Ishikawa (cell line): ENCODE measurements around the gene S100A8.

ENCODE experiments used
- CEBPB ChIP-seq: IDR thresholded peaks from 2 replicates; pipeline ENCODE4 v1.6.1; 2012
- CREB1 ChIP-seq: IDR thresholded peaks from 2 replicates; pipeline ENCODE4 v1.6.1; 2012; ENCODE audit warnings: low read depth
- EGR1 ChIP-seq: IDR thresholded peaks from 2 replicates; pipeline ENCODE4 v1.6.1; 2012
- EP300 ChIP-seq: IDR thresholded peaks from 2 replicates; pipeline ENCODE4 v1.6.1; 2012; ENCODE audit warnings: borderline replicate concordance
- FOXM1 ChIP-seq: IDR thresholded peaks from 2 replicates; pipeline ENCODE4 v1.6.1; 2012; ENCODE audit warnings: low read depth, borderline replicate concordance
- NFIC ChIP-seq: IDR thresholded peaks from 2 replicates; pipeline ENCODE4 v1.6.1; 2012
- RAD21 ChIP-seq: IDR thresholded peaks from 2 replicates; pipeline ENCODE4 v1.6.1; 2012; ENCODE audit warnings: low read depth
- TAF1 ChIP-seq: IDR thresholded peaks from 2 replicates; pipeline ENCODE4 v1.6.1; 2012; ENCODE audit warnings: low read depth, mild to moderate bottlenecking
- TCF12 ChIP-seq: IDR thresholded peaks from 2 replicates; pipeline ENCODE4 v1.6.1; 2012; ENCODE audit warnings: low read depth
- TEAD4 ChIP-seq: IDR thresholded peaks from 2 replicates; pipeline ENCODE4 v1.6.1; 2012
- YY1 ChIP-seq: IDR thresholded peaks from 2 replicates; pipeline ENCODE4 v1.6.1; 2012; ENCODE audit warnings: low read depth
- ZBTB7A ChIP-seq: IDR thresholded peaks from 2 replicates; pipeline ENCODE4 v1.6.1; 2012; ENCODE audit warnings: low read depth
- TF ChIP-seq, protein P1 (sequence below): IDR thresholded peaks from 2 replicates; pipeline ENCODE4 v1.6.1; 2012; ENCODE audit warnings: low read depth, mild to moderate bottlenecking
- TF ChIP-seq, protein P2 (sequence below): IDR thresholded peaks from 2 replicates; pipeline ENCODE4 v1.6.1; 2012
- TF ChIP-seq, protein P3 (sequence below): IDR thresholded peaks from 2 replicates; pipeline ENCODE4 v1.6.1; 2012

The S100A8 gene

DNA sequence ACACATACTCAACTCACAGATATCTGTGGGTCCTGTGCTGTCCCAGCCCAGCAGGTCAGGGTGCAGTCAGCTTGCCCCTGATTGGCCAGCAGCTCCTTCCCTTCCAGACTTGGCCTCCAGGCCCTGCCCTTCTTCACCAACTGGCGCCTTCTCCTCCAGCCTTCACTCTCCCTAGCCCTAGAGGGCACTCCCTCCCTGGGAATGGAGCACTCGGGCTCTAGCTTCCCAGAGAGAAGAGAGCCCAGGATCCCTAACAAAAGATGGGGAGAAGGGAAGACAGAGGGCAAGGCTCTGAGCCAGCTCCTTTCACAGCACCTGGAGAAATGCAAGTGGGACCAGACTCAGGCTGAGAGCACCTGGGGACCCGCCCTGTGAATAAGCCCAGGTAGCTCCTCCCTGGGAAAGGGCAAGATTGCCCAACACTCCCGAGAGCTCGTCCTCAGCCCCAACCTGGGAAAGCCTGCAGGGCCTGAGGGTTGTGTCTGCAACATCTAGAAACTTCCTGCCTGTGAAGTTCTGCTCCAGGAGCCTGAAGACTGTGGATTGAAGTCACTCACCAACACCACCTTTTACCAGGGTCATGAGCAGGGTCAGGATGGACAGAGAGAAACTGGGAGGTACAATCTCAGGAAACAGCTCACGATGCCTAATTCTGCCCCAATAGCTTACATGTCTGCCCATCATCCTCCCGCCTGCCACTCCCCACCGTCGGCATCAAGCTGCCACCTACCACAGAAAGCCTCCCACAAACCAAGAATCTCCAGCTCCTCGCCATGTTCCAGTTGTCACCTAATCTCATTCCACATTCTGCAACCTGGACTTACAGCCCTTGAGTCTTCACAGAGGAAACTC, 42.1 kb downstream of the S100A8 start, which contains the start of gene PGLYRP4:
PGLYRP4 (minus strand) TSS at position 331 of the 852 bp plus-strand sequence. CDS start 909 bp downstream, outside the sequence.
- no peak for TF ChIP-seq ZBTB7A
- no peak for TF ChIP-seq TEAD4
- no peak for TF ChIP-seq TAF1
- TF ChIP-seq, protein P1, sequence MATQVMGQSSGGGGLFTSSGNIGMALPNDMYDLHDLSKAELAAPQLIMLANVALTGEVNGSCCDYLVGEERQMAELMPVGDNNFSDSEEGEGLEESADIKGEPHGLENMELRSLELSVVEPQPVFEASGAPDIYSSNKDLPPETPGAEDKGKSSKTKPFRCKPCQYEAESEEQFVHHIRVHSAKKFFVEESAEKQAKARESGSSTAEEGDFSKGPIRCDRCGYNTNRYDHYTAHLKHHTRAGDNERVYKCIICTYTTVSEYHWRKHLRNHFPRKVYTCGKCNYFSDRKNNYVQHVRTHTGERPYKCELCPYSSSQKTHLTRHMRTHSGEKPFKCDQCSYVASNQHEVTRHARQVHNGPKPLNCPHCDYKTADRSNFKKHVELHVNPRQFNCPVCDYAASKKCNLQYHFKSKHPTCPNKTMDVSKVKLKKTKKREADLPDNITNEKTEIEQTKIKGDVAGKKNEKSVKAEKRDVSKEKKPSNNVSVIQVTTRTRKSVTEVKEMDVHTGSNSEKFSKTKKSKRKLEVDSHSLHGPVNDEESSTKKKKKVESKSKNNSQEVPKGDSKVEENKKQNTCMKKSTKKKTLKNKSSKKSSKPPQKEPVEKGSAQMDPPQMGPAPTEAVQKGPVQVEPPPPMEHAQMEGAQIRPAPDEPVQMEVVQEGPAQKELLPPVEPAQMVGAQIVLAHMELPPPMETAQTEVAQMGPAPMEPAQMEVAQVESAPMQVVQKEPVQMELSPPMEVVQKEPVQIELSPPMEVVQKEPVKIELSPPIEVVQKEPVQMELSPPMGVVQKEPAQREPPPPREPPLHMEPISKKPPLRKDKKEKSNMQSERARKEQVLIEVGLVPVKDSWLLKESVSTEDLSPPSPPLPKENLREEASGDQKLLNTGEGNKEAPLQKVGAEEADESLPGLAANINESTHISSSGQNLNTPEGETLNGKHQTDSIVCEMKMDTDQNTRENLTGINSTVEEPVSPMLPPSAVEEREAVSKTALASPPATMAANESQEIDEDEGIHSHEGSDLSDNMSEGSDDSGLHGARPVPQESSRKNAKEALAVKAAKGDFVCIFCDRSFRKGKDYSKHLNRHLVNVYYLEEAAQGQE = no peak
- TF ChIP-seq NFIC = no peak
- no peak for TF ChIP-seq EGR1
- no peak for TF ChIP-seq RAD21
- no peak for TF ChIP-seq CEBPB
- TF ChIP-seq, protein P2, sequence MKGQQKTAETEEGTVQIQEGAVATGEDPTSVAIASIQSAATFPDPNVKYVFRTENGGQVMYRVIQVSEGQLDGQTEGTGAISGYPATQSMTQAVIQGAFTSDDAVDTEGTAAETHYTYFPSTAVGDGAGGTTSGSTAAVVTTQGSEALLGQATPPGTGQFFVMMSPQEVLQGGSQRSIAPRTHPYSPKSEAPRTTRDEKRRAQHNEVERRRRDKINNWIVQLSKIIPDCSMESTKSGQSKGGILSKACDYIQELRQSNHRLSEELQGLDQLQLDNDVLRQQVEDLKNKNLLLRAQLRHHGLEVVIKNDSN = no peak
- TF ChIP-seq YY1 = no peak
- TF ChIP-seq EP300 = no peak
- no peak for TF ChIP-seq TCF12
- TF ChIP-seq, protein P3, sequence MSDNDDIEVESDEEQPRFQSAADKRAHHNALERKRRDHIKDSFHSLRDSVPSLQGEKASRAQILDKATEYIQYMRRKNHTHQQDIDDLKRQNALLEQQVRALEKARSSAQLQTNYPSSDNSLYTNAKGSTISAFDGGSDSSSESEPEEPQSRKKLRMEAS = no peak
- no peak for TF ChIP-seq CREB1
- no peak for TF ChIP-seq FOXM1

DNA sequence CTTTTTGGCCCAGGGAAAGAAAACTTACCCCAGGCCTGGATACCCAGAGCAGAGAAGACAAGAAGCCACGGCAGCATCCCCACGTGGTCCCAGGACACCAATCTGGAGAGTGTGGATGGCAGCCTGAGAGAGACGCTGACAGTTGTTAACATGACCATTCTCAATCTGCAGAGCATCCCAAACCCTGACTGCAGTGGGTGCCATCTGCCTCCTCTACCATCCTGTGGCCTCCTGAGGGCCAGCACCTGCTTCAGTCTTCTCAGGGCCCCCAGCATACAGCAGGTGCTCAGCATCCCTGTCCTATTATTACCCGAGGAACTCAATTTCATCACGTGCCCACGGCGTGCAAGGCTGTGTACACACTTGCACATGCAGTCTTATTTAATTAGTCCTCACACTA, 43.0 kb downstream of the S100A8 start:
- TF ChIP-seq FOXM1 (no peak), EP300 (no peak), ZBTB7A (no peak), YY1 (no peak), EGR1 (no peak), TCF12 (no peak)

DNA sequence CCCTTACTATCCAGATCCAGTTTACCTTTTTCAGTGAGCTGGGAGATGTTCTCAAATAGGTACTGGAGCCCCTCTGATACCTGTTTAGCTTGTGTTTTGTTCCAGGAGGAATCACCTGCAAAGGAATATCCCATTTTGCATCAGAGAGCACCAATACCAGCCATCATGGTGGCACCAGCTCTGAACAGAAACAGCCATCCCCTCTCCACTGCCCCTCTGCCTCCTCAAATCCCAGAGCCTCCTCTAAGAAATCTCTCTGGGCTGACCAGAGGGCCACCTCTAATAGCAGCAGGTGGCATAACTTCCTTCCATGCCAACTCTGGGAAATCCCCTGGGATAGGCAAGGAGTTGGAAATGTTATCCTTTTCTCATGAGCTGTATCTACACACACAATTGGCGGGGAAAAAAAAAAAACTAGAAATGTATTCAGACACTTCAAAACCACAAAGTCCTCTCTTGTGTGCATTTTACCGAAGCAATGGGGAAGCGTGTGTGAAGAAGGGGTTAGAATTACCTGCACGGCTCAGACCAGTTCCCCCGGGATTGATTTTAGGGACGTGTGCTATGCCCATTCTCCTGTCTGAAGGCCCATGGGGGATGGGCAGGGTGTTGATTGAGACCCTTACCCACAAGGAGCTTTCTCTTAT, 44.7 kb downstream of the S100A8 start:
- TF ChIP-seq NFIC = no peak

DNA sequence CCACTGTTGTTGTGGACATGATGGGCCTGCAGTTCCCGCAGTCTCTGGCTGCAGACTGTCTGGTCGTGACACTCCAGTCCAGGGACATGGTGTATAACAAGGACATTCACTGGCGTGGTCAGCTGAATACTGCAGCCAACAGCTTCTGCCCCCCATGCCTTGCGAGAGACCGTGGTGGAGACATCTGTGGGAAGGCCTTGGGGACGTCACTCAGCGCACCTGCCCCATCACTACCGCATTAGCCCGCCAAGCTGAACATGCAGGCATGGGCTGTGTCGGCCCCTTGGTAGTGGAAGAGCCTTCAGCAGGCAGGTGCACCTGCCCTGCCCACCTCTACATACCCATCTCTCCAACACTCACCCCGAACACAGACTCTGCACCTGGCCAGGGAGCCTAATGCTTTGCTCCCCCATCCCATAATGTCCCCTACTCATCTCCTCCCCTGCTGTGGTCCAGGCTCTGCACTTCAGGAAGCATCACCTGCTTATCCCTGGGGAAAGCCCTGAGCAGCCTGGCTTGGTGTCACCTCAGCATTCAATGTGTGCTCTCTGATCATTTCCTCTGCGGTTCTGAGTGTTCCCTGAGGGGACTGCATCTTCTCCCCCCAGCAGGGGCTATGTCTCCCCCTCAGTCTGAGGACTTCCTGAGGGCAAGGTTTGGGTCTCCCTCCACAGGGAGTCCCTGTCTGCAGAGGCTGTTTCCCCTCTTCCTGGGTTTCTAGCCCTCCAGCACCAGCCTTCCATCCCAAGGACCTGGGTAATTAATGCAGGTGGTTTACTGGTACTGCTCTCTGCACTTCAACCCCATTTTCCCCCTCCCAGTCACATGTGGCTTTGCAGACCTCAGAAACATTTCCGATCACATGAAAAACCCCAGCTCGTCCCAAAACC, 45.4 kb downstream of the S100A8 start:
- TF ChIP-seq NFIC = no peak
- no peak for TF ChIP-seq TCF12
- no peak for TF ChIP-seq CEBPB
- TF ChIP-seq CREB1 = no peak
- no peak for TF ChIP-seq EGR1
- TF ChIP-seq YY1 = no peak
- TF ChIP-seq RAD21 = no peak
- TF ChIP-seq, protein P2 = no peak
- no peak for TF ChIP-seq EP300
- TF ChIP-seq, protein P3 = no peak
- no peak for TF ChIP-seq TAF1
- no peak for TF ChIP-seq ZBTB7A
- TF ChIP-seq TEAD4 = no peak
- TF ChIP-seq, protein P1 = no peak
- TF ChIP-seq FOXM1 = no peak

DNA sequence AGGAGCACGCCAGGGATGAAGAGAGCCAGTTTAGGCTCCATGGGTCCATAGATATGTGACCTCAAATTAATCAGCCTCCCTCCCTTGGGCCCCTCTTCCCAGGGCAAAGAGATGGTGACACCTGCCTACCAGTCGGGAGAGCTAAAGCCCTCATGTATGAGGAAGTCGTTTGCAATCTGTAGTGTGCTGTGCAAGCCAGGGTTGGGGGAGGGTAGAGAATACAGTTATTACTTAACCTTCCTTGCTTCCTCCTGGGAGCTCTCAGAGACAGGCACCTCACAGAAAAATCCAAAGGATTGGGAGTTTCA, 46.2 kb downstream of the S100A8 start:
- TF ChIP-seq FOXM1 (no peak), TEAD4 (no peak), EGR1 (no peak), CREB1 (no peak), TAF1 (no peak), RAD21 (no peak), TCF12 (no peak), ZBTB7A (no peak), EP300 (no peak), CEBPB (no peak), NFIC (no peak), YY1 (no peak)
- TF ChIP-seq, protein P1 = no peak
- TF ChIP-seq, protein P2 = no peak
- TF ChIP-seq, protein P3 = no peak
